Panc1 (cell line): Measurements from ENCODE around the gene POLR1H. TPM values are rescaled to one million over a fixed set of nuclear protein-coding genes. Genes with fewer than 3 reads are reported as not detected.

Experiments
- ATAC-seq: fragments of 200-7000 bp; cut with Tn5 transposase; 2 replicates; pipeline ENCODE4 v1.9.1; 2020; ENCODE audit warnings: mild to moderate bottlenecking, moderate library complexity
- BruUV-seq: library from RNA; stranded (reverse); fragments of 400-500 nt; replicated peaks from 2 replicates; lab custom pipeline; 2021; lab: Mats Ljungman, UMichigan
- CTCF ChIA-PET: fragments of 300-600 bp; sonication (Branson Sonifier 250); formaldehyde crosslinking; loops from one replicate; lab custom pipeline; 2022; ENCODE audit warnings: antibody characterized with exemption; lab: Charles Lee
- POLR2A ChIA-PET: fragments of 300-600 bp; sonication (Branson Sonifier 250); formaldehyde crosslinking; loops from one replicate; lab custom pipeline; 2022; ENCODE audit warnings: antibody characterized with exemption; lab: Charles Lee
- DNase-seq: peaks from one replicate; pipeline ENCODE4 v3.0.0-alpha.2; 2010; ENCODE audit warnings: low read depth, low spot score
- H3K27ac ChIP-seq: 2 replicates; pipeline ENCODE4 v1.5.1; 2011; ENCODE audit warnings: mild to moderate bottlenecking, low read length, inconsistent platforms
- H3K27me3 ChIP-seq: fragments of 200-500 bp; sonication (Bioruptor generic); 2 replicates; pipeline ENCODE4 v1.6.0; 2014; ENCODE audit warnings: low read length, inconsistent platforms; ENCODE audit not compliant: control insufficient read depth, insufficient read depth
- H3K36me3 ChIP-seq: fragments of 200-500 bp; sonication (Bioruptor generic); 2 replicates; pipeline ENCODE4 v1.5.1; 2014; ENCODE audit warnings: inconsistent platforms, mild to moderate bottlenecking, low read length, moderate library complexity; ENCODE audit not compliant: control insufficient read depth, insufficient read depth
- H3K4me1 ChIP-seq: 2 replicates; pipeline ENCODE4 v1.5.1; 2011; ENCODE audit warnings: inconsistent platforms, mild to moderate bottlenecking, low read length, moderate library complexity; ENCODE audit not compliant: control insufficient read depth, insufficient read depth
- H3K4me3 ChIP-seq, 2 experiments: 2 replicates each; pipeline ENCODE4 v1.5.1; 2011 to 2012; ENCODE audit warnings: low read depth in 2 of 2, low read length in 2 of 2, mild to moderate bottlenecking in 2 of 2, inconsistent platforms in 1 of 2, moderate library complexity in 1 of 2
- H3K9me3 ChIP-seq: fragments of 200-500 bp; sonication (Bioruptor generic); 2 replicates; pipeline ENCODE4 v1.5.1; 2014; ENCODE audit warnings: low read depth, mild to moderate bottlenecking, inconsistent platforms, low read length, moderate library complexity; ENCODE audit not compliant: control insufficient read depth, insufficient read depth
- POLR2AphosphoS5 ChIP-seq: IDR thresholded peaks from 2 replicates; pipeline ENCODE4 v1.6.1; 2012; ENCODE audit warnings: mild to moderate bottlenecking, low read depth, low read length, moderate library complexity
- SIN3A ChIP-seq: IDR thresholded peaks from 2 replicates; pipeline ENCODE4 v1.6.1; 2012; ENCODE audit warnings: low read depth, mild to moderate bottlenecking, low read length, moderate library complexity, borderline replicate concordance; ENCODE audit not compliant: insufficient read depth
- TCF7L2 ChIP-seq: IDR thresholded peaks from 2 replicates; pipeline ENCODE4 v1.6.1; 2011; ENCODE audit warnings: mild to moderate bottlenecking, low read depth, low read length, inconsistent platforms
- in situ Hi-C: cut with HindIII; loops from 2 replicates; pipeline ENCODE4 v1.10.0; 2016; ENCODE audit warnings: low sequenced_read_pairs, low pct_unique_long_range_greater_than_20kb
- intact Hi-C: fragments of 100-400 bp; cut with micrococcal nuclease; formaldehyde crosslinking; loops from one replicate; pipeline ENCODE4 v1.10.0; 2022; ENCODE audit not compliant: unreplicated experiment
- total RNA-seq: library from RNA; stranded (reverse); gene quantifications from one replicate; pipeline ENCODE4 v1.2.1, GENCODE V29; 2021; ENCODE audit not compliant: unreplicated experiment
- TF ChIP-seq, protein P1 (sequence below): fragments of 450-650 bp; IDR thresholded peaks from 2 replicates; pipeline ENCODE4 v1.5.1; 2017; ENCODE audit warnings: mild to moderate bottlenecking
- TF ChIP-seq, protein P2 (sequence below), 2 experiments: IDR thresholded peaks; 2 replicates each; pipeline ENCODE4 v1.6.1; 2011 to 2012; ENCODE audit warnings: low read depth in 2 of 2, control low read depth in 1 of 2, low read length in 1 of 2, mild to moderate bottlenecking in 1 of 2, moderate library complexity in 1 of 2; ENCODE audit not compliant: insufficient read depth in 1 of 2

The POLR1H gene
- total RNA-seq, 1 experiment from 2014 or later = 24.9 TPM

DNA sequence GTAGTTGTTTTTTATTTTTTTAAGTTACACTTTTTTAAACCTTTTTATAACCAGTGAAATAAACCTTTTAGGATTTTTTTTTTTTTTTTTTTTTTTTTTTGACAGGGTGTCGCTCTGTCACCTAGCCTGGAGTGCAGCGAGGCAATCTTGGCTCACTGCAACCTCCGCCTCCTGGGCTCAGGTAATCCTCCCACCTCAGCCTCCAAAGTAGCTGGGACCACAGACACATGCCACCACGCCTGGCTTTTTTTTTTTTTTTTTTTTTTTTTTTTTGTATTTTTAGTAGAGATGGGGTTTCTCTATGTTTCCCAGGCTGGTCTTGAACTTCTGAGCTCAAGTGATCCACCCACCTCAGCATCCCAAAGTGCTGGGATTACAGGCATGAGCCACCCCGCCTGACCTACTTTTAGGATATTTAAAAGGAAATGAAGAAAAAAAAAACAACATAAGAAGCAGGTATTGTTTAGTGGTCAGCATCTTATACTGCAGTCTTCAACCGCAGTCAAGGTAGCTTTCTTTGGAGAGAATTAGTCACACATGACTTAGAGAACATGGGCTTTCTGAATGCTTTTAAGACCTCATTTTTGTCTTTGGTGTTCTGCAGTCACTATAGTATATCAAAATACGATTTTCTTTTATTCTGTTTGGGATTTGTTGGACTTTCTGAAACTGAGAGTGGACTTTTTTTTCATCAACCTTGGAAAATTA, 1.6 kb downstream of the POLR1H start:
- ATAC-seq (no peak), DNase-seq (no peak)
- H3K36me3 ChIP-seq = peaks cover 11% of the 10 kb centered on the region; the same call in 1 of the 2 replicates
- CTCF ChIA-PET = interaction anchor here (0.6 to 0.7 kb wide), 3 partner anchors 16 to 39 kb away, joined by 3 to 4 read pairs (median 4); no protein-coding TSS in a partner anchor
- BruUV-seq = no TSS peak
- intact Hi-C loops (no loop called here), in situ Hi-C loops (no loop called here)
- peaks cover 17% of the 10 kb centered on the region for H3K4me1 ChIP-seq
- H3K27me3 ChIP-seq = no peaks in the 10 kb centered on the region
- POLR2A ChIA-PET = interaction anchor here (0.6 kb wide), 1 partner anchor 530 kb away, joined by 8 read pairs; no protein-coding TSS in a partner anchor
- no peak overlapping the region; the same call in 1 of the 2 replicates for H3K27ac ChIP-seq
- H3K4me3 ChIP-seq = peak overlapping the region; percentile 98 to 100
- TF ChIP-seq TCF7L2 = no peak
- TF ChIP-seq, protein P1, sequence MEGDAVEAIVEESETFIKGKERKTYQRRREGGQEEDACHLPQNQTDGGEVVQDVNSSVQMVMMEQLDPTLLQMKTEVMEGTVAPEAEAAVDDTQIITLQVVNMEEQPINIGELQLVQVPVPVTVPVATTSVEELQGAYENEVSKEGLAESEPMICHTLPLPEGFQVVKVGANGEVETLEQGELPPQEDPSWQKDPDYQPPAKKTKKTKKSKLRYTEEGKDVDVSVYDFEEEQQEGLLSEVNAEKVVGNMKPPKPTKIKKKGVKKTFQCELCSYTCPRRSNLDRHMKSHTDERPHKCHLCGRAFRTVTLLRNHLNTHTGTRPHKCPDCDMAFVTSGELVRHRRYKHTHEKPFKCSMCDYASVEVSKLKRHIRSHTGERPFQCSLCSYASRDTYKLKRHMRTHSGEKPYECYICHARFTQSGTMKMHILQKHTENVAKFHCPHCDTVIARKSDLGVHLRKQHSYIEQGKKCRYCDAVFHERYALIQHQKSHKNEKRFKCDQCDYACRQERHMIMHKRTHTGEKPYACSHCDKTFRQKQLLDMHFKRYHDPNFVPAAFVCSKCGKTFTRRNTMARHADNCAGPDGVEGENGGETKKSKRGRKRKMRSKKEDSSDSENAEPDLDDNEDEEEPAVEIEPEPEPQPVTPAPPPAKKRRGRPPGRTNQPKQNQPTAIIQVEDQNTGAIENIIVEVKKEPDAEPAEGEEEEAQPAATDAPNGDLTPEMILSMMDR = no peak
- TF ChIP-seq SIN3A = no peak
- TF ChIP-seq, protein P2, sequence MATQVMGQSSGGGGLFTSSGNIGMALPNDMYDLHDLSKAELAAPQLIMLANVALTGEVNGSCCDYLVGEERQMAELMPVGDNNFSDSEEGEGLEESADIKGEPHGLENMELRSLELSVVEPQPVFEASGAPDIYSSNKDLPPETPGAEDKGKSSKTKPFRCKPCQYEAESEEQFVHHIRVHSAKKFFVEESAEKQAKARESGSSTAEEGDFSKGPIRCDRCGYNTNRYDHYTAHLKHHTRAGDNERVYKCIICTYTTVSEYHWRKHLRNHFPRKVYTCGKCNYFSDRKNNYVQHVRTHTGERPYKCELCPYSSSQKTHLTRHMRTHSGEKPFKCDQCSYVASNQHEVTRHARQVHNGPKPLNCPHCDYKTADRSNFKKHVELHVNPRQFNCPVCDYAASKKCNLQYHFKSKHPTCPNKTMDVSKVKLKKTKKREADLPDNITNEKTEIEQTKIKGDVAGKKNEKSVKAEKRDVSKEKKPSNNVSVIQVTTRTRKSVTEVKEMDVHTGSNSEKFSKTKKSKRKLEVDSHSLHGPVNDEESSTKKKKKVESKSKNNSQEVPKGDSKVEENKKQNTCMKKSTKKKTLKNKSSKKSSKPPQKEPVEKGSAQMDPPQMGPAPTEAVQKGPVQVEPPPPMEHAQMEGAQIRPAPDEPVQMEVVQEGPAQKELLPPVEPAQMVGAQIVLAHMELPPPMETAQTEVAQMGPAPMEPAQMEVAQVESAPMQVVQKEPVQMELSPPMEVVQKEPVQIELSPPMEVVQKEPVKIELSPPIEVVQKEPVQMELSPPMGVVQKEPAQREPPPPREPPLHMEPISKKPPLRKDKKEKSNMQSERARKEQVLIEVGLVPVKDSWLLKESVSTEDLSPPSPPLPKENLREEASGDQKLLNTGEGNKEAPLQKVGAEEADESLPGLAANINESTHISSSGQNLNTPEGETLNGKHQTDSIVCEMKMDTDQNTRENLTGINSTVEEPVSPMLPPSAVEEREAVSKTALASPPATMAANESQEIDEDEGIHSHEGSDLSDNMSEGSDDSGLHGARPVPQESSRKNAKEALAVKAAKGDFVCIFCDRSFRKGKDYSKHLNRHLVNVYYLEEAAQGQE (IDR thresholded peaks at IDR 0.05; ENCODE audit: insufficient read depth in 1 of 2, low read depth in 2 of 2, low read length in 1 of 2) = no peak
- no peak for TF ChIP-seq POLR2AphosphoS5
- no peaks in the 10 kb centered on the region for H3K9me3 ChIP-seq

DNA sequence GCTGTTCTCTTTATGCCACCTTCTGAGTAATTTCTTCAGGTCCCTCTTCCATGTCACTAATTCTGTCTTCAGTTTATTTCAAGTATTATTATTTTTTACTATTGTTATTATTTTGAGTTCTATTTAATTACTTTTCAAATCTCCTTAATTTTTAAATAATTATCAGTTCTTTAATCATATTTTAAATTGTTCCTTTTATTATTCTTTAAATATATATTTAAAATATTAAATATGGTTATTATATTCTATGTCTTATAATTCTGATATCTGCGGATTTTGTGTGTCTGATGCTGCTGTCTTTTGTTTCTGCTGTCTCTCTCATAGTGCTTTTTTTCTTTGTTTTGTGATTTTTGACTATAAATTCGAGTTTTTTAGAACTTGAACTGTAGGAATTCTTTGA, 2.2 kb downstream of the POLR1H start:
- Histone ChIP-seq H3K4me3 (no peak overlapping the region), H3K9me3 (no peaks in the 10 kb centered on the region), H3K36me3 (peaks cover 11% of the 10 kb centered on the region; the same call in 1 of the 2 replicates), H3K27ac (no peak overlapping the region; the same call in 1 of the 2 replicates), H3K4me1 (peaks cover 24% of the 10 kb centered on the region), H3K27me3 (no peaks in the 10 kb centered on the region)
- CTCF ChIA-PET = interaction anchor here (0.6 kb wide), 1 partner anchor 39 kb away, joined by 4 read pairs; no protein-coding TSS in a partner anchor
- POLR2A ChIA-PET = no interaction called here
- intact Hi-C loops (no loop called here), in situ Hi-C loops (no loop called here)
- BruUV-seq = no TSS peak
- TF ChIP-seq TCF7L2 = no peak
- TF ChIP-seq, protein P1 = no peak
- TF ChIP-seq POLR2AphosphoS5 = no peak
- TF ChIP-seq, protein P2 (IDR thresholded peaks at IDR 0.05; ENCODE audit: insufficient read depth in 1 of 2, low read depth in 2 of 2, low read length in 1 of 2) = no peak
- no peak for TF ChIP-seq SIN3A
- DNase-seq (no peak), ATAC-seq (no peak)
